Panc1 (cell line): ENCODE data around the gene ADCY1.

Experiments
- POLR2AphosphoS5 ChIP-seq: IDR thresholded peaks from 2 replicates; pipeline ENCODE4 v1.6.1; 2012; ENCODE audit warnings: mild to moderate bottlenecking, low read depth, low read length, moderate library complexity
- SIN3A ChIP-seq: IDR thresholded peaks from 2 replicates; pipeline ENCODE4 v1.6.1; 2012; ENCODE audit warnings: low read depth, mild to moderate bottlenecking, low read length, moderate library complexity, borderline replicate concordance; ENCODE audit not compliant: insufficient read depth
- TF ChIP-seq, protein P1 (sequence below): fragments of 450-650 bp; IDR thresholded peaks from 2 replicates; pipeline ENCODE4 v1.5.1; 2017; ENCODE audit warnings: mild to moderate bottlenecking
- TF ChIP-seq, protein P2 (sequence below), 2 experiments: IDR thresholded peaks; 2 replicates each; pipeline ENCODE4 v1.6.1; 2011 to 2012; ENCODE audit warnings: low read depth in 2 of 2, control low read depth in 1 of 2, low read length in 1 of 2, mild to moderate bottlenecking in 1 of 2, moderate library complexity in 1 of 2; ENCODE audit not compliant: insufficient read depth in 1 of 2

DNA sequence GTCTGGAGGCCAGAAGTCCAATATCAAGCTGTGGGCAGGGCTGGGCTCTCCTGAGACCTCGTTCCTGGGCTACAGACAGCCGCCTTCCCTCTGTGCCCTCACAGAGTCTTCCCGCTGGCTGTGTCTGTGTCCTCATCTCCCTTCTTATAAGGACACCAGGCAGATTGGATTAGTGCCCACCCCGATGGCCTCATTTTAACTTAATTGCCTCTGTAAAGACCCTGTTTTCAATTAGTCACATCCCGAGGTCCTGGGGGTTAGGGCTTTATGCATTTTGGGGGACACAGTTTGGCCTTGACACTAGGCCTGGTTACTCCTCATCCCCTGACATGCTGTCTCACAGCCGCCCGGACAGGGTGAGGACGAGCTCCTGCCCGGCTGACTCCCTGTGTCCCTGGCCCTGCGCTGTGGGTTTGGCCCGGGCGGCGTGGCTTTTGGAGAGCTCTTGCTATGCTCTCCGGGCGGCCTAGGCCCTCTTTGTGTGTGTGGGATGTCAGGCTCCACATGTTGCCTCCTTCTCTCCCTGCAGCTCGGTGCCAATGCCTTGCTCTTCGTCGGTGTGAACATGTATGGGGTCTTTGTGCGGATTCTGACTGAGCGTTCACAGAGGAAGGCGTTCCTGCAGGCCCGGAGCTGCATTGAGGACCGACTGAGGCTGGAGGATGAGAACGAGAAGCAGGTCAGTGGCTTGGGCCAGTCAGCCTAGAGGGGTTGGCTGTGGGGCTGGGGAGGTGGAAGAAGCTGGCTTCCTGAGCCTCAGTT, 18.2 kb downstream of the ADCY1 start:
- TF ChIP-seq, protein P1, sequence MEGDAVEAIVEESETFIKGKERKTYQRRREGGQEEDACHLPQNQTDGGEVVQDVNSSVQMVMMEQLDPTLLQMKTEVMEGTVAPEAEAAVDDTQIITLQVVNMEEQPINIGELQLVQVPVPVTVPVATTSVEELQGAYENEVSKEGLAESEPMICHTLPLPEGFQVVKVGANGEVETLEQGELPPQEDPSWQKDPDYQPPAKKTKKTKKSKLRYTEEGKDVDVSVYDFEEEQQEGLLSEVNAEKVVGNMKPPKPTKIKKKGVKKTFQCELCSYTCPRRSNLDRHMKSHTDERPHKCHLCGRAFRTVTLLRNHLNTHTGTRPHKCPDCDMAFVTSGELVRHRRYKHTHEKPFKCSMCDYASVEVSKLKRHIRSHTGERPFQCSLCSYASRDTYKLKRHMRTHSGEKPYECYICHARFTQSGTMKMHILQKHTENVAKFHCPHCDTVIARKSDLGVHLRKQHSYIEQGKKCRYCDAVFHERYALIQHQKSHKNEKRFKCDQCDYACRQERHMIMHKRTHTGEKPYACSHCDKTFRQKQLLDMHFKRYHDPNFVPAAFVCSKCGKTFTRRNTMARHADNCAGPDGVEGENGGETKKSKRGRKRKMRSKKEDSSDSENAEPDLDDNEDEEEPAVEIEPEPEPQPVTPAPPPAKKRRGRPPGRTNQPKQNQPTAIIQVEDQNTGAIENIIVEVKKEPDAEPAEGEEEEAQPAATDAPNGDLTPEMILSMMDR, result no peak
- TF ChIP-seq, protein P2, sequence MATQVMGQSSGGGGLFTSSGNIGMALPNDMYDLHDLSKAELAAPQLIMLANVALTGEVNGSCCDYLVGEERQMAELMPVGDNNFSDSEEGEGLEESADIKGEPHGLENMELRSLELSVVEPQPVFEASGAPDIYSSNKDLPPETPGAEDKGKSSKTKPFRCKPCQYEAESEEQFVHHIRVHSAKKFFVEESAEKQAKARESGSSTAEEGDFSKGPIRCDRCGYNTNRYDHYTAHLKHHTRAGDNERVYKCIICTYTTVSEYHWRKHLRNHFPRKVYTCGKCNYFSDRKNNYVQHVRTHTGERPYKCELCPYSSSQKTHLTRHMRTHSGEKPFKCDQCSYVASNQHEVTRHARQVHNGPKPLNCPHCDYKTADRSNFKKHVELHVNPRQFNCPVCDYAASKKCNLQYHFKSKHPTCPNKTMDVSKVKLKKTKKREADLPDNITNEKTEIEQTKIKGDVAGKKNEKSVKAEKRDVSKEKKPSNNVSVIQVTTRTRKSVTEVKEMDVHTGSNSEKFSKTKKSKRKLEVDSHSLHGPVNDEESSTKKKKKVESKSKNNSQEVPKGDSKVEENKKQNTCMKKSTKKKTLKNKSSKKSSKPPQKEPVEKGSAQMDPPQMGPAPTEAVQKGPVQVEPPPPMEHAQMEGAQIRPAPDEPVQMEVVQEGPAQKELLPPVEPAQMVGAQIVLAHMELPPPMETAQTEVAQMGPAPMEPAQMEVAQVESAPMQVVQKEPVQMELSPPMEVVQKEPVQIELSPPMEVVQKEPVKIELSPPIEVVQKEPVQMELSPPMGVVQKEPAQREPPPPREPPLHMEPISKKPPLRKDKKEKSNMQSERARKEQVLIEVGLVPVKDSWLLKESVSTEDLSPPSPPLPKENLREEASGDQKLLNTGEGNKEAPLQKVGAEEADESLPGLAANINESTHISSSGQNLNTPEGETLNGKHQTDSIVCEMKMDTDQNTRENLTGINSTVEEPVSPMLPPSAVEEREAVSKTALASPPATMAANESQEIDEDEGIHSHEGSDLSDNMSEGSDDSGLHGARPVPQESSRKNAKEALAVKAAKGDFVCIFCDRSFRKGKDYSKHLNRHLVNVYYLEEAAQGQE (IDR thresholded peaks at IDR 0.05; ENCODE audit: insufficient read depth in 1 of 2, low read depth in 2 of 2, low read length in 1 of 2), result no peak
- TF ChIP-seq POLR2AphosphoS5 (no peak), SIN3A (no peak)
